ENCODE results near the gene ARMC3. TPM values are rescaled to one million over a fixed set of nuclear protein-coding genes. Genes with fewer than 3 reads are reported as not detected.

The ARMC3 gene
- total RNA-seq, 4 donors from 2014 or later: 0.34 to 51.2 (median 16.3) TPM; not detected in 1

- Histone ChIP-seq H3K4me3 (no peak overlapping the region), H3K4me1 (no peaks in the 10 kb centered on the region), H3K36me3 (no peaks in the 10 kb centered on the region), H3K27ac (no peak overlapping the region), H3K27me3 (no peaks in the 10 kb centered on the region), H3K9me3 (no peaks in the 10 kb centered on the region)
- intact Hi-C loops (cut with DNase I; ENCODE audit: low total_unique reads): no loop called here
- TF ChIP-seq POLR2A (IDR thresholded peaks at IDR 0.05) (no peak), CTCF (IDR thresholded peaks at IDR 0.05) (no peak)
- DNase-seq: no peak
These were observed 153.4 kb downstream of the ARMC3 start for GRCh38 chr10:23081221-23081750.

- DNase-seq: no peak
- intact Hi-C loops (cut with DNase I; ENCODE audit: low total_unique reads): no loop called here
- no peaks in the 10 kb centered on the region for H3K27me3 ChIP-seq
- H3K4me3 ChIP-seq: no peak overlapping the region
- no peaks in the 10 kb centered on the region for H3K9me3 ChIP-seq
- no peaks in the 10 kb centered on the region for H3K36me3 ChIP-seq
- H3K27ac ChIP-seq: no peak overlapping the region
- TF ChIP-seq CTCF (IDR thresholded peaks at IDR 0.05): peak in 1 of 4 experiments; percentile 33
- no peak for TF ChIP-seq POLR2A (IDR thresholded peaks at IDR 0.05)
- H3K4me1 ChIP-seq: no peaks in the 10 kb centered on the region
These were observed 154.0 kb downstream of the ARMC3 start for GRCh38 chr10:23081891-23082290.

Small RNA genes lying within 50 kb of the gene (small RNA-seq; reads per million reads assigned to genes)
- not detected for gene RNA5SP304

Other genes with a start within 250 kb of the ARMC3 start
- 10 to 100 TPM; 17.4 to 42.4 (median 22.0) TPM for gene PIP4K2A, start 213.5 kb upstream of the ARMC3 start, total RNA-seq
- gene MSRB2, start 167.5 kb downstream of the ARMC3 start, total RNA-seq: 10 to 100 TPM; 14.6 to 36.9 (median 24.3) TPM

All from uterus (tissue), 4 donors.